HG02642 (cell line): ENCODE data around the gene PNPLA8.
"Not testable (repeated sequence)": the region's sequence is repeated elsewhere in the genome, so short reads cannot be mapped to it uniquely, and the experiment has no call there.

Experiments
- ATAC-seq: cut with Tn5 transposase; IDR thresholded peaks from one replicate; pipeline ENCODE4 v1.9.1; 2021; ENCODE audit warnings: mild to moderate bottlenecking; ENCODE audit not compliant: unreplicated experiment, poor library complexity

PNPLA8 gene

GRCh38 chr7:108525985-108526767 lies at the start of gene PNPLA8:
Gene PNPLA8 (minus strand): TSS chr7:108526135. CDS start chr7:108515491, 10,644 bp downstream.
- ATAC-seq, result peak; percentile 95

GRCh38 chr7:108575156-108575555 lies 49.2 kb upstream of the PNPLA8 start:
- ATAC-seq, result no peak

- ATAC-seq, result no peak
Measured at GRCh38 chr7:108572480-108572879, 46.5 kb upstream of the PNPLA8 start.

GRCh38 chr7:108570146-108570755 lies 44.3 kb upstream of the PNPLA8 start:
- peak; percentile 26 for ATAC-seq

GRCh38 chr7:108569381-108570145 lies 43.6 kb upstream of the PNPLA8 start, which contains the start of the genes DNAJB9 and THAP5:
Gene DNAJB9 (plus strand): TSS chr7:108569874. CDS start chr7:108571727, 1,853 bp downstream.
Gene THAP5 (minus strand): TSS chr7:108569706. CDS start chr7:108569569, 137 bp downstream.
- ATAC-seq, result peak; percentile 97

- no peak for ATAC-seq
Measured at GRCh38 chr7:108568801-108569380, 43.0 kb upstream of the PNPLA8 start.

- ATAC-seq, result no peak
Measured at GRCh38 chr7:108565987-108566386, 40.1 kb upstream of the PNPLA8 start.

GRCh38 chr7:108561047-108561619 lies 35.2 kb upstream of the PNPLA8 start:
- no peak for ATAC-seq

GRCh38 chr7:108559253-108559652 lies 33.3 kb upstream of the PNPLA8 start:
- ATAC-seq, result no peak

GRCh38 chr7:108557617-108558016 lies 31.7 kb upstream of the PNPLA8 start:
- no peak for ATAC-seq

GRCh38 chr7:108557191-108557590 lies 31.3 kb upstream of the PNPLA8 start:
- no peak for ATAC-seq

- ATAC-seq, result not testable (repeated sequence)
Measured at GRCh38 chr7:108556665-108557064, 30.7 kb upstream of the PNPLA8 start.

GRCh38 chr7:108548141-108548896 lies 22.4 kb upstream of the PNPLA8 start:
- ATAC-seq, result not testable (repeated sequence)

- ATAC-seq, result no peak
Measured at GRCh38 chr7:108541478-108541877, 15.5 kb upstream of the PNPLA8 start.

GRCh38 chr7:108538685-108539084 lies 12.8 kb upstream of the PNPLA8 start:
- ATAC-seq, result not testable (repeated sequence)

- ATAC-seq, result not testable (repeated sequence)
Measured at GRCh38 chr7:108538236-108538635, 12.3 kb upstream of the PNPLA8 start.

GRCh38 chr7:108537229-108537628 lies 11.3 kb upstream of the PNPLA8 start:
- ATAC-seq, result no peak

GRCh38 chr7:108535744-108536143 lies 9.8 kb upstream of the PNPLA8 start:
- no peak for ATAC-seq

- no peak for ATAC-seq
Measured at GRCh38 chr7:108535257-108535656, 9.3 kb upstream of the PNPLA8 start.
